NCI-H748 (cell line): Measurements from ENCODE around the gene TRAPPC5.

ENCODE experiments used
- DNase-seq: peaks from one replicate; lab custom pipeline; 2025; ENCODE audit not compliant: unreplicated experiment; lab: John Stamatoyannopoulos, UW

Gene TRAPPC5

DNA sequence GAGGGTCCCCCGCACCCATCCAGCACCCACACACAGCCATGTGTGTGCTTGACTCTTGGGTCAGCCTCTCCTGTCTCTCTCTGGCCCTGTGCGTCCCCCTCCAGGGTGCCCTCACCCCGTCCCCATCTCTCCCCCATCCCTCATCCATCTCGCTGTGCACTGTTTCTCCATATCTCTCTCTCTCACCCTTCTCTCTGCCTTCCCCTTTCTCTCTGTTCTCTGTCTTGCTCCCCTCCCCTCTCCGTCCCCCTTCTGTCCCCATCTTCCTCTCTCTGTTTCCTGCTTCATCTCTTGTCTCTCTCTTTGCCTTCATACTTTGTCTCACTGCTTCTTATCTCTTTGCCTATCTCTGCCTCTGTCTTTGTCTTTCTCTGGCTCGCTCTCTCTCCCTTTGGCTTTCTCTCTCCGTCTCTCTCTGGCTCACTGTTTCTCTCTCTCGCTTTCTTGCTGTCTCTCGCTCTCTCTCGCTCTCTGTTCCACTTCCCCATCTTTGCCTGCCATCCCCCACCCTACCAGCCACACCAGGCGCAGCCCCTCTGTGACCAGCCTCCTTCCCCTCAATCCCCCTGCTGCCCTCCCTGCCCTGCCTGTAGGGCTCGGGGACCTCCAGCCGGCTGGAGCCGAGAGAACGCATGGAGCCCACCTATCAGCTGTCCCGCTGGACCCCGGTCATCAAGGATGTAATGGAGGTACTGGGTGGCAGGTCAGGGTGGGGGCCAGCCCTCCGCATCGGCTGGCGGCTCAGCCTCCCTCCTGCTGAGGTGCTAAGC is 34.8 kb upstream of the TRAPPC5 start:
- DNase-seq = no peak

DNA sequence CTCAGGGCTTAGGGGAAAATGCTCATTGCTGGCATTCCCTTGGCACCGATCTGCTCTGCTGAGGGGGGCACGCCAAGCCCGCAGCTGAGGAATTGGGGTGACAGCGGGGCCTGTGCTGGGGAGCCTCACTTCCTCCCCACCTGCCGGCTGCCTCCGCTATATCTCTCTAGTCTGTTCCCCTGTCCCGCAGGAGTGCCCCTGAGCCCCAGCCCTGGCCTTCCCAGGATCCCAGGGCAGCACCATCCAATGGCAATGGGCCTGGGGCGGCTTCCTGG is 34.3 kb upstream of the TRAPPC5 start:
- no peak for DNase-seq

DNA sequence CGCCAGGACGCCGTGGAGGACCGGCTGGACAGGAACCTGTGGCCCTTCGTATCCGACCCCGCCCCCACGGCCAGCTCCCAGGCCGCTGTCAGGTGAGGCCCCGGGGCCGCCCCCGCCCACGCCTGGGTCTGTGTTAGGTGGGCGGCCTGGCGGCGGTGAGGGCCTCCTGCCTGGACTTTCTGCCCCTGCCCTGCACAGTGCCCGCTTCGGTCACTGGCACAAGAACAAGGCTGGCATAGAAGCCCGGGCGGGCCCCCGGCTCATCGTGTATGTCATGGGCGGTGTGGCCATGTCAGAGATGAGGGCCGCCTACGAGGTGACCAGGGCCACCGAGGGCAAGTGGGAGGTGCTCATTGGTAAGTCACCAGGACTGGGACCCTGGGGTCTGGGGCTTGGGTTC is 33.5 kb upstream of the TRAPPC5 start:
- no peak for DNase-seq

DNA sequence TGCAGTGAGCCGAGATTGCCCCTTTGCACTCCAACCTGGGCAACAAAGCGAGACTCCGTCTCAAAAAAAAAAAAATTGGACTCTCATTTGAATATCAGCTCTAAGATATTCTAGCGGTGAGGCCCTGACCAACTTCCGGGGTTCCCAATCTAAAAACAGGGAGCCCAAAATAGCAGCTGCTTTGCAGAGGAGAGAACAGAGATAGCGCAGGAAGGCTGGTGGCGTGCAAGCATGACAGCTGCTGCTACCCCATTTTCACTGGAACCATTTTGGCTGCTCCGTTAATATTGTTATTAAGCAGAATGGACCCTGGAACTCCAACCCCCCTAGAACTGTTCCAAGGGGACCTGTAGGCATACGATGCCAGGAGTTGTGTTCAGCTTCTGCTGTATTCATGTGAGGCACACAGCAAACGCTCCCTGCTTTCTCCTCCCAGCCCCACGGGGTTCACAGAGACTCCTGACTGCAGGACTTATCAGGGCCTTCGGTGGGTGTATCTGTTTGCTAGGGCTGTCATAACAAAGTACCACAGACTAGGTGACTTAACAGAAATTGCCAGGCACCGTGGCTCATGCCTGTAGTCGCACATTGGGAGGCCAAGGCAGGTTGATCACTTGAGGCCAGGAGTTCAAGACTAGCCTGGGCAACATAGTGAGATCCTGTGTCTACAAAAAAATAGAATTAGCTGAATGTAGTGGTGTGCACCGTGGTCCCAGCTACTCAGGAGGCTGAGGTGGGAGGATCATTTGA is 32.2 kb upstream of the TRAPPC5 start:
- no peak for DNase-seq

DNA sequence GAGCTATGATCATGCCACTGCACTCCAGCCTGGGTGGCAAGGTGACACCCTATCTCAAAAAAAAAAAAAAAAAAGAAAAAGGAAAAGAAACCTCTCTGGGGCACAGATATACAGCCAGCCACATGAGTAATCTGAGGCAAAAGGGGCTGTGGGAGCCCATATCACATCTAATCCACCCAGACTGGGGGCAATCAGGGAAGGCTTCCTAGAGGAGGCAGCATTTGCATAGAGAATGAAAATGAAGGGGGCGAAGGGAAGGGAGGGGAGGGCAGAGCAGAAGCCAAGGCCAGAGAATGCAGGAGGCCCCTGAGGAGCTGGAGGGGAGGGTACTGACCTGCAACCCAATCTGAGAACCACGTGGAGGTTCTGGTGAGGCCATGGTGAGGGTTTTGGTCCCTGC is 30.5 kb upstream of the TRAPPC5 start:
- DNase-seq = no peak

DNA sequence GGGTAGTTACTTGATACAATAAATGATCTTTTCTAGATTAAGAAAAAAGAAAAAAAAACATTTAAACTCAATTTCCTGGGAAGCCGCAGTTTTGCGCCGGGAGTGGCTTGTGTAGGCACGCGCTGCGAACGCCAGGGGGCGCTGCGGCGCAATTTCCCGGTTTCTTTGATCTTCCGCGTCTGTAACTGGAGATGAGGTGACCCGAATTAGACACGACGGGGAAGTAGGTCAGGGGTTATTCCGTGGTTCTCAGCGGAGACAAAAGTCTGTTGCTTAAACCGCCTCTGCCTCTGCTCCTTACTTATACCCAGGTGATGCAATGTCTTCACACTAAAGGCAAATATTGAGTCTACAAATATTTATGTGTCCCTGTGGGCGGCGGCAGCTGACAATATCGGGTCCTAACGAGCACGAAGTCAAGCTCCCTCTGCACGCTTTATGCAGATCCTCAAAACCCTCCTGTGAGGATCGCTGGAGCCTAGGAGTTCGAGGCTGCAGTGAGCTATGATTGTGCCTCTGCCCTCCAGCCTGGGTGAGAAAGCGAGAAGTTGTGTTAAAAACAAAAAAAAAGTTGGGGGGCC is 28.5 kb upstream of the TRAPPC5 start:
- peak; percentile 70 for DNase-seq

DNA sequence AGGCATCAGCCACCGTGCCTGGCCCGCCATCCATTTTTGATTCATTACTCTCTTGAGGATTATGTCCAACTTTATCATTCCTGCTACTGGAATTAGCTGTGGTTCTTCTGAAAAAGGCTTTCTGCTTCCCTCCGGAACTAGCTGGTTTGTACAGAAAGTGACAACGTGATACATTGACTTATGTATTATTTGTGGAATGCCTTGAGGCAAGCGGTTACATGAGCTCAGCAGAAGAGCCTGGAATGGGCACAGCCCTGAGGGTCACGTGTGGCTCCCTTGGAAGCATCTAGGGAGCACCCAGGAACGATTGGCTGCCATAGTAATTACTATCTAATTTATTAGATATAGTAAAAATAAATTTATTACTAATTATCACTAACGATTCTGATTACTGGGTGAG is 26.2 kb upstream of the TRAPPC5 start:
- DNase-seq = no peak

DNA sequence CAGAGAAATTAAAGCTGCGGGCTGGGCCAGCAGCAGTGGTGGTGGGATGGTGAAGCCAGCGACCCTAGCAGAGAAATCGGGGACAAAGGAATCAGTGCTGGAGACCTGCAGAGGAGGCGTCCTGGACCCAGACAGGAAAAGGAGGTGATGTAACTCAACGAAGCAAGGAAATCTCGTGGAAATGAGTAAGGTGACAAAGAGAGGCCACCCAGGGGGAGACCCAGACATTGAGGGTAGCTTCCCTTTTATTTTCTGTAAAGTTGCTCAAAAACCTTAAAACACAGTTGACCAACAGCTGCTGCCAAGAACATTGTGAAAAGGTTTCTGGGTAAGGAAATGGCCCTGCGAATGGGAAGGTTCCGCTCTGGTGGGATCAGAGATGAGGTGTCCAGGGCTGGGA is 25.1 kb upstream of the TRAPPC5 start:
- DNase-seq = no peak

DNA sequence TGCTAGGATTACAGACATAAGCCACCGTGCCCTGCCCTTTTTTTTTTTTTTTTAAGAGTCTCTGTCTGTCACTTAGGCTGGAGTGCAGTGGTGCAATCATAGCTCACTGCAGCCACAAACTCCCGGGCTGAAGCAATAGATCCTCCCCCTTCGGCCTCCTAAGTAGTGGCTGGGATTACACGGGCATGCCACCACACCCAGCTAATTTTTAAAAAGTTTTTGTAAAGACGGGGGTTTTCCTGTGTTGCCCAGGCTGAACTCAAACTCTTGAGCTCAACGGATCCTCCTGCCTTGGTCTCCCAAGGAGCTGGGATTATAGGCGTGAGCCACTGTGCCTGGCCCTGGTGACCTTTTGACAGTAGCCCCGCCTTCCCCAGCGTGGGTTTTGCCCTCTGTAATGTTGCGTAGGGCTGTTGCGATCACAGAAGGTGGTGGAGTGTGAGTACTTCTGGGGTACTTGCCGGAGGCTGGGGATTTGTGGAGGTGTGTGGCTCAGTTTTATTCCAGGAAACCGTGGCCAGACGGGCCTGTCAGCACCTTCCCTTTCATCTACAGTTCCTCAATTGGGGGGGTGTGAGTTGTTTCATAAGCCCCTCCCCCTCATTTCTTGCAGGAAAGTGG is 23.4 kb upstream of the TRAPPC5 start:
- no peak for DNase-seq

DNA sequence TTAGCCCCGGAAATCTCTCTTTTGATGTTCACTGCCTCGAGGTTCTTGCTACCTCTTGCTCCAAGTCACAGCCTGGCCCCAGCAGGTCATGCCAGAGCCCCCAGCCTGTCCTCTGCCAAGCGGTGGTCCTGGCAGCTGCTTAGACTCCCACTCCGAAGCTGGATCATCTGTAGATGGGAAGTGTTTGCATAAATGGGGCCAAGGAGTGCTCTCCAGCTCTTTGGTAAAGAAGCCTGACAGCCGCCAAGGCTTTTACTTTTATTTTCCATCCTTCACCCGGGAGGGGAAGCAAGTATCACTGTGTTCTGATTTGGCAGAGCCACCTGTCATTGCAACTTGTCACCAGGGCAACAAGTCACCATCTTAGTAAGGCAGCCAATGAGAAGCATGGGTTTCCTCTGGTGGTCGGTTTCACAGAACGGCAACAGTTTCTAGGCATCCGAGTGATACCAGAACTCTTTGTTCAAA is 22.4 kb upstream of the TRAPPC5 start:
- DNase-seq = peak; percentile 34

DNA sequence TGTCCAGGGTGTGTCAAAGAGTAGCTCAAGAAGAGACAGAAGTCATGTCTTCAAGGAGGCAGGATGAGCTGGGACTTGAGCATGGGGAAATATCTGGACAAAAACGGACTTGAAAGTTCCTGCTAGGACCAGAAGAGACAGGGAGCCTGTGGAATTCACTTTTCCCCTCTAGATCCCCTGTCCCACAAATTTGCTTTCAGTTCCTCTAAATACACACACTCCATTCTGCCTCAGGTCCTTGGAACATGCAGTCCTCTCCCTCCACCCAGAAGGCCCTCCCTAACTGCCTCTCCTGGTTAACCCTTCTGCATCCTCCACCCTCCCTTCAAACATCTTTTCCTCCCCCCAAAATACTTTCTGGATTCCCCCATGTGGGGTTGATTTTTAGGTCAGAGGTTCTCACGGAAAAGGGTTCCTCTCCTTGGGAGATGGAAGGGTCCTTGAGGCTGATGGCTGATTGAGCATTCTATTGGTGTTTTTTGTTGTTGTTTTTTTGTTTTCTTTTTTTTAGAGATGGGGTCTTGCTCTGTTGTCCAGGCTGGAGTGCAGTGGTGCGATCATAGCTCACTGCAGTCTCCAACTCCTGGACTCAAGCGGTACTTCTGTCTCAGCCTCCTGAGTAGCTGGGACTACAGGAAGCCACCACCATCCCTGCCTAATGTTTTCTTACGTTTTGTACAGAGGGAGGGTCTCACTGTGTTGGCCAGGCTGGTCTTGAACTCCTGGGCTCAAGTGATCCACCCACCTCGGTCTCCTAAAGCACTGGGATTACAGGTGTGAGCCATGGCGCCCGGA is 18.7 kb upstream of the TRAPPC5 start:
- DNase-seq = no peak

DNA sequence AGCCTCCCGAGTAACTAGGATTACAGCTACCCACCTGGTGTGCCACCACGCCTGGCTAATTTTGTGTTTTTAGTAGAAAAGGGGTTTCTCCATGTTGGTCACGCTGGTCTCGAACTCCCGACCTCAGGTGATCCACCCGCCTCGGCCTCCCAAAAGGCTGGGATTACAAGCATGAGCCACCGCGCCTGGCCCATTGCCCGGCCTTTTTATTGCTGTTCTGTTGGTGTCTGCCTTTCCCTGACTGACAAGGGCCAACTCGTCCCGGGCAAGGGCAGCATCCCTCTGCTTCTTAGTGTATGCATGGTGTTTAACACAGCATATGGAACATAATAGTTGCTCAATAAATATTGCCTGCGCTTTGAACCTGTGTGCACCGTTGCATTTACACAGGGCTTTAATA is 18.0 kb upstream of the TRAPPC5 start:
- DNase-seq = no peak

DNA sequence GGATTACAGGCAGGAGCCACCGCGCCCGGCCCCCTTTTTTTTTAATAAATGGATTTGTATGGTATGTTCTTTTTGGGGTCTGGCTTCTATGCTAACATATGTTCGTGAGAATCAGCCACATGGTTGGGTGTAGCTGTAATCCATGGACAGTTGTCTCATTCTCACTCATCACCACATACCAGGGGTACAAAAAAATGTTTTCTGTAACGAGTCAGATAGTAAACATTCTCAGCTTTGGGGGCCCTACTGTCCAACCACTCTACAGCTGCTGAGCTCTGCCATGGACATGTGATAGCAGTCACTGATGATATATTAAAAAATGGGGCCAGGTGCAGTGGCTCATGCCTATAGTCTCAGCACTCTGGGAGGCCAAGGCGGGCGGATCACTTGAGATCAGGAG is 16.9 kb upstream of the TRAPPC5 start:
- DNase-seq = no peak

DNA sequence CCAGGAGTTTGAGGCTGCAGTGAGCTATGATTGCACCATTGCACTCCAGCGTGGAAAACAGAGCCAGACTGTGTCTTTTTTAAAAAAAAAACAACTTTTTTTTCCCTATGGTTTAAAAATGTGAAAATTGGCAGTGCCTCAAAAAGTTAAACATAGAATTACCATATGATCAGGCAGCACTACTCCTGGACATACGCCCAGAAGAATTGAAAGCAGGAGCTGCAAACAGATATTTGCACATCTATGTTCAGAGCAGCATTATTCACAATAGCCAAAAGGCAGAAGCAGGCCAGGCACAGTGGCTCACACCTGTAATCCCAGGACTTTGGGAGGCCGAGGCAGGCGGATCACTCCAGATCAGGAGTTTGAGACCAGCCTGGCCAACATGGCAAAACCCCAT is 15.6 kb upstream of the TRAPPC5 start:
- no peak for DNase-seq

DNA sequence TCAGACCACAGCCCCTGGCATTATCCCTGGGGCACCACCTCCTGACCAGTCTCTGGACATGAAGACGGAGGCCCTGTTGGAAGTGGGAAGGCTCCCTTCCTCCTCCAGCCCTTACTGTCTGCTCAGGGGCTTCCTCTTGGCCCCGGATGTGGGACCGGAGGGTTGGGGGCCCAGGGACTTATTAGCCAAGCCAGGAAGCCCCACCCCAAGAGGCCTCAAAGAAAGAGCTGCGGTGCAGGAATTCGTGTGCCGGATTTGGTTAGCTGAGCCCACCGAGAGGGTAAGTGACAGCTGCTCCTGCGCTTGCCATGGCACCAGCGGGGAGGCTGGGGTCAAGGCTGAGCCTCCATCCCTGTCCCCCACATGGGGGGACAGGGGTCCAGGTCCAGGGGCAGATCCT is 11.8 kb upstream of the TRAPPC5 start, which contains the start of gene RETN:
Gene RETN (plus strand): TSS at position 208 of the 400 bp plus-strand sequence. CDS start 278 bp downstream, outside the sequence.
- DNase-seq = no peak

DNA sequence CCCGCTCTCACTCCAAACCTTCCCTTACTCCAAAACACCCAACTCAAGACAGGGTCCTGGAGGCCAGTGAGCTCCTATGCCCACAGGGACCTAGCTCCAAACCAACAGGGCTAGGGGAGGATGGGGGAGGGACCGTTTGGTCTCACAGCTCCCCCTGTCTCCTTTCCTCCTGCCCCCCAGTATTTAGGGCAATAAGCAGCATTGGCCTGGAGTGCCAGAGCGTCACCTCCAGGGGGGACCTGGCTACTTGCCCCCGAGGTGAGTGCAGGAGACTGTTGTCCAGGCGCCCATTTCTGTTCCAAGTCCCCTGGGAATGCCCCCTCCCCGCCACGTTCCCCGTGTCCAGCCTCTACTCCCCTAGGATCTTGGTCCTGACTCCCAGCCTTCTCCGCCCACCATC is 11.0 kb upstream of the TRAPPC5 start:
- no peak for DNase-seq

DNA sequence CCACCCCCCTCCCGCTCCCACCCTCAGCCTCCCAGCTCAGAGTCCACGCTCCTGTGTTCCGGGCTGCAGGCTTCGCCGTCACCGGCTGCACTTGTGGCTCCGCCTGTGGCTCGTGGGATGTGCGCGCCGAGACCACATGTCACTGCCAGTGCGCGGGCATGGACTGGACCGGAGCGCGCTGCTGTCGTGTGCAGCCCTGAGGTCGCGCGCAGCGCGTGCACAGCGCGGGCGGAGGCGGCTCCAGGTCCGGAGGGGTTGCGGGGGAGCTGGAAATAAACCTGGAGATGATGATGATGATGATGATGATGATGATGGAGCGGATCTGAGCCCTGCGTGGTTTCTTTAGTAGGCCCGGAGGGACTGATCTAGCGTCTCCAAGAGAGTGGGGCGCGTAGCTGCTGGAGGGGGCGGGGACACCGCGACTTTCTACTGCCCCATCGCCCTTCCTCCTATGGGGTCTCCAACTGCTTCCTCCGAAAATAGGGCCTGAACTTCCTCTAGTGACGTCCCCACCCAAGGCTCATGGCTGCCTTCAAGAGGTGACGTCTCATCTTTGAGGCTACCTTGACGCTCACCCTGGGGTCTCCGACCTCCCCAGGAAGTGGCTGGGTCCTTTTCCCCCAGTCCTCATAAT is 10.4 kb upstream of the TRAPPC5 start:
- DNase-seq = peak; percentile 43

DNA sequence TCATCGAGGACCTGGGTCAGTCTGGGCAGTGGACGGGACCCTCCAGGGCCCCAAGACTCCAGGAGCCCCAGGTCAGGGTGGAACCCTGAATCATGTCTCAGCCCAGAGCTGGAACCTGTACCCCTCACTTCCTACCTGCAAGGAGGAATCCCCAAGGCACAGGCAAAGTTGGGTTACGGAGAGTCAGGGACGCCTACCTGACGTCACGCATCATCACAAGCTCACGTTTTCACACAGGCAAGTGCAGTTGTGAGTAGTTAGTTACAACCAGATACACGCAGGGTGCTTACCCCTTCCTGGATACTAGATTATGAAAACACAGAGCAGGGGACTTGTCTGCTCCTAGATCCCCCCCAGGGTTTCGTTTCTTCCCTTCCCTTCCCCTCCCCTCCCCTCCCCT is 9.8 kb upstream of the TRAPPC5 start:
- DNase-seq = no peak

DNA sequence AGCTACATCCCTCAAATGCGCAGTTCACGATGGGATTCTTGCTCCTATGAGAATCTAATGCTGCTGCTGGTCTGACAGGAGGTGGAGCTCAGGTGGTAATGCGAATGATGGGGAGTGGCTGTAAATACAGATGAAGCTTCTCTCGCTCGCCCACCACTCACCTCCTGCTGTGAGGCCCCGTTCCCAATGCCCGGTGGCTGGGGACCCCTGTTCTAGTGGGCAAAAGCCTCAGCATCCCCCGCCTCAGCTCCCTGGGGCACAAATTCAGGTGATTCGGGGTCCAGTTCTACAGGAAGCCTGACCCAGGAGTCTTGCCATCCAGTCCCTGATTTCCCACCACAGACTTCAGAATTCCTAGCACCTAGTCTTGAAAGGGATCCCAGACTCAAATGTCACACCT is 8.1 kb upstream of the TRAPPC5 start:
- no peak for DNase-seq
